Left lung (tissue), 10 donors: ENCODE results near the gene SFXN5. TPM values are rescaled to one million over a fixed set of nuclear protein-coding genes. Genes with fewer than 3 reads are reported as not detected.
"Not testable (repeated sequence)": the region's sequence is repeated elsewhere in the genome, so short reads cannot be mapped to it uniquely, and the experiment has no call there.

Experiments used
- ATAC-seq: fragments of 200-7000 bp; cut with Tn5 transposase; one replicate; pipeline ENCODE4 v1.9.1; 2020; ENCODE audit warnings: moderate library complexity
- DNase-seq, 4 donors: peaks; one replicate each; pipeline ENCODE4 v3.0.0-alpha.2; 2013 to 2020
- H3K27ac ChIP-seq, 2 donors: fragments of 200-600 bp; sonication (generic) in 1 of 2; one replicate each; pipeline versions ENCODE4 v1.5.0 to v1.8.0; 2020 to 2021
- H3K27me3 ChIP-seq, 2 donors: fragments of 200-600 bp; sonication (generic) in 1 of 2; one replicate each; pipeline versions ENCODE4 v1.5.0 to v1.8.0; 2020 to 2021
- H3K36me3 ChIP-seq, 2 donors: fragments of 200-600 bp; sonication (generic) in 1 of 2; one replicate each; pipeline versions ENCODE4 v1.5.0 to v1.8.0; 2020 to 2021
- H3K4me1 ChIP-seq, 2 donors: fragments of 200-600 bp; one replicate each; pipeline ENCODE4 v1.8.0; 2021
- H3K4me3 ChIP-seq, 2 donors: fragments of 200-600 bp; sonication (generic) in 1 of 2; one replicate each; pipeline versions ENCODE4 v1.5.0 to v1.8.0; 2020 to 2021; ENCODE audit warnings: mild to moderate bottlenecking in 1 of 2
- H3K9me3 ChIP-seq, 2 donors: fragments of 200-600 bp; sonication (generic) in 1 of 2; one replicate each; pipeline versions ENCODE4 v1.5.0 to v1.8.0; 2020 to 2021
- intact Hi-C, 2 donors: fragments of 100-400 bp; cut with DNase I; formaldehyde crosslinking; loops; one replicate each; pipeline versions ENCODE4 v1.11.2 to v1.14.2; 2022
- polyA plus RNA-seq, 6 donors: library from polyadenylated mRNA; unstranded; fragments of 120-200 nt; gene quantifications; one replicate each; pipeline ENCODE4 v1.2.1, GENCODE V29; 2013; ENCODE audit not compliant: insufficient read length in 6 of 6
- total RNA-seq, 2 donors: library from RNA; stranded (reverse); fragmentation: NEBNext Ultra II Directional; extraction: Animal tissue kit (Norgen Biotek cat#: 25700); gene quantifications; one replicate each; pipeline ENCODE4 v1.2.1, GENCODE V29; 2021
- TF ChIP-seq, protein P1 (sequence below), 2 donors: fragments of 200-600 bp; sonication (generic) in 1 of 2; IDR thresholded peaks; one replicate each; pipeline versions ENCODE4 v1.5.0 to v1.8.0; 2021; ENCODE audit warnings: antibody characterized with exemption in 2 of 2
- donor health status: DM: no; HTN: yes; CAD: no.
- donor health status: DM: no; HTN: no; CAD: no.

The SFXN5 gene
- total and polyA plus RNA-seq, 8 donors = 14.5 to 21.1 (median 15.8) TPM

DNA sequence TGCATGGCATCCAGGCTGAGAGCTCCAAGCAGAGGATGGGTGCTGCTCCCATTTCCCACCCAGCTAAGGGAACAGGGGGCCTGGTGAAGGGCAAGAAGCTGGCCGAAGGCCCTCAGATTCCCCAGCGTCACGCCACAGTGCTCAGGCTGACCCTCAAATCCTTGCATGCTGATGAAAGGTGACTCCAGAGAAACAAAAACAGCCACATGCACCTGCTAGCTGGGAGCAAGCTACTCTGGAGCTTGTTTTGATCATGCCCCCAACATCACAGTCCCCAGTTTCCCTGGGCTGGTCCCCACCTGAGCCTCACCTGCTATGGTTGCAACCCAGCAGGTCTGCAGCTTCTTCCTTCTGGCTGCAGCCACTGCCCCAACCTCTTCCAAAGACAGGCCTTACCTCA, 28.0 kb upstream of the SFXN5 start:
- Histone ChIP-seq H3K4me1 (no peaks in the 10 kb centered on the region), H3K27me3 (no peaks in the 10 kb centered on the region), H3K9me3 (no peaks in the 10 kb centered on the region), H3K4me3 (no peak overlapping the region), H3K27ac (no peak overlapping the region), H3K36me3 (no peaks in the 10 kb centered on the region)
- intact Hi-C loops = no loop called here
- no peak for ATAC-seq
- TF ChIP-seq, protein P1, sequence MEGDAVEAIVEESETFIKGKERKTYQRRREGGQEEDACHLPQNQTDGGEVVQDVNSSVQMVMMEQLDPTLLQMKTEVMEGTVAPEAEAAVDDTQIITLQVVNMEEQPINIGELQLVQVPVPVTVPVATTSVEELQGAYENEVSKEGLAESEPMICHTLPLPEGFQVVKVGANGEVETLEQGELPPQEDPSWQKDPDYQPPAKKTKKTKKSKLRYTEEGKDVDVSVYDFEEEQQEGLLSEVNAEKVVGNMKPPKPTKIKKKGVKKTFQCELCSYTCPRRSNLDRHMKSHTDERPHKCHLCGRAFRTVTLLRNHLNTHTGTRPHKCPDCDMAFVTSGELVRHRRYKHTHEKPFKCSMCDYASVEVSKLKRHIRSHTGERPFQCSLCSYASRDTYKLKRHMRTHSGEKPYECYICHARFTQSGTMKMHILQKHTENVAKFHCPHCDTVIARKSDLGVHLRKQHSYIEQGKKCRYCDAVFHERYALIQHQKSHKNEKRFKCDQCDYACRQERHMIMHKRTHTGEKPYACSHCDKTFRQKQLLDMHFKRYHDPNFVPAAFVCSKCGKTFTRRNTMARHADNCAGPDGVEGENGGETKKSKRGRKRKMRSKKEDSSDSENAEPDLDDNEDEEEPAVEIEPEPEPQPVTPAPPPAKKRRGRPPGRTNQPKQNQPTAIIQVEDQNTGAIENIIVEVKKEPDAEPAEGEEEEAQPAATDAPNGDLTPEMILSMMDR (IDR thresholded peaks at IDR 0.05) = no peak
- DNase-seq = no peak

DNA sequence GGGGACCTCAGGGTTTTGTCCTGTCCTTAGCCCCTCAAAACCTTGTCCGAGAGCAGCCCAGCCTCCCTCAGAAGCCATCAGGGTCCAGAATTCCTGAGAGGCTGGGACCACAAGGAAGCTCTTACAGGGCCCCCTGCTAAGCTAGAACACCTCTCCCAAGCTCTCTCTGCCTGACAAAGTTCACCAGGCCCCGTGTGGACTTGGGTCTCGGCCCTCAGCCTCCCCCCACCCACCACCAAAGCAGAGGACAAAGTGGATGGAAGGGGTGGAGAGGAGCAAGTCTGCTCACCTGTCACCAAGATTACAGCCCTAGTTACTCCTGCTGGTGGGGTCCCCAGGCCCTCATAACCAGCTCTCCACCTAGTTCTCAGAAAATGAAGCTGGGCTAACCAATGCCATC, 24.4 kb upstream of the SFXN5 start:
- no peak for DNase-seq
- Histone ChIP-seq H3K9me3 (no peaks in the 10 kb centered on the region), H3K27ac (no peak overlapping the region), H3K36me3 (no peaks in the 10 kb centered on the region), H3K4me3 (no peak overlapping the region), H3K4me1 (peaks cover 0 to 11% of the 10 kb centered on the region in 2 donors), H3K27me3 (no peaks in the 10 kb centered on the region)
- ATAC-seq = no peak
- TF ChIP-seq, protein P1 (IDR thresholded peaks at IDR 0.05) = no peak
- intact Hi-C loops = no loop called here

DNA sequence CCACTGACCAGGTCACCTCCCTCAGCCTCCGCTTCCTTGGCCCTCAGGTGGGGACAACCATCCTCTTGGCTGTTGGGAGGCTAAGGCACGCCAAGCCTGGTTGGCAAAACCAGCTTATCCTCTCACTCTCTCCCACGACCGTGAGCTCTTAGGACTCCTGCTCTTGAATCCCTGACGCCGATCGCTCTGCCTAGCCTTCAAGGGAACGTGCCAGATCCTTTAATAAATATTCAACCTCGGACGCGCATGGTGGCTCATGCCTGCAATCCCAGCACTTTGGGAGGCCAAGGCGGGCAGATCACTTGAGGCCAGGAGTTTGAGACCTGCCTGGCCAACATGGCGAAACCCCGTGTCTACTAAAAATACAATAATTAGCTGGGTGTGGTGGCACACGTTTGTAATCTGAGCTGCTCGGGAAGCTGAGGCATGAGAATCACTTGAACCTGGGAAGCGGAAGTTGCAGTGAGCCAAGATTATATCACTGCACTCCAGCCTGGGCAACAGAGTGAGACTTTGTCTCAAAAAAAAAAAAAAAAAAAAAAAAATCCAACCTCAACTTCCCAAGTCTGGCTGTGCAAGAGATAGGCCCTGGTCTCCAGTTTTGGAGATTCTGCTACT, 22.2 kb upstream of the SFXN5 start:
- H3K4me3 ChIP-seq, H3K36me3 ChIP-seq, H3K27me3 ChIP-seq, DNase-seq, H3K9me3 ChIP-seq, H3K27ac ChIP-seq, ATAC-seq, intact Hi-C loops: not testable (repeated sequence)
- peaks cover 0 to 11% of the 10 kb centered on the region in 2 donors for H3K4me1 ChIP-seq

DNA sequence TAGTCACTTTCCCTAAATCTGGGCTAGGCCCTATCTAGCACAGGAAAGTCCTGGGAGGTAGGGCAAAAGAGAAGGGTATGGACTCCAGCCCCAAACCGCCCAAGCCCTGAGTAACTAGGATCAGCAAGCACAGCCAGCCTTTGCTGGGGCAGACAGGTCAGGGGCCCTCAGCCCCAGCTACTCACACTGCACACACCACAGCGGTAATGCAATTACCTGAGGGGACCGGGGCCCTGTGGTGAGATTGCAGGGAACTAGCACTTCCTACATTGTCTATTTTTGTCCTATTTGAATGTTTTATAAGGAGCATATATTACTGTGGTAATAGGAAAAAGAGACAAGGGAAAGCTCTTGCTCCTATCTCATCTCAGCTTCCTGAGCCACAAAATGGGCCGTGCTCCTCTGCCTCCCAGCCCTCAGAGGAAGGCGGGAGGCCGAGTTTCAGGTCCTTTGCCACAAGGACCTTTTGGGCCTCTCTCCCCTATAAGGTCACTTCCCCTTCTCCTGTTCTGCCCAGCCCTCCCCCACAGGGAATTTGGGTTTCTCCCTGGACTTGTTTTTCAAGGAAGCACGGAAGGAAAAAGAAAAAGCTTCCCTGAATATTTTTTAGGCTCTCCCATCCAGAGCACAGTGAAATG, 20.8 kb upstream of the SFXN5 start:
- H3K4me1 ChIP-seq = peaks cover 0 to 11% of the 10 kb centered on the region in 2 donors
- H3K9me3 ChIP-seq = no peaks in the 10 kb centered on the region
- H3K4me3 ChIP-seq = no peak overlapping the region
- H3K27me3 ChIP-seq = no peaks in the 10 kb centered on the region
- H3K27ac ChIP-seq = no peak overlapping the region
- TF ChIP-seq, protein P1 (IDR thresholded peaks at IDR 0.05) = no peak
- ATAC-seq (no peak), DNase-seq (no peak)
- intact Hi-C loops = no loop called here
- H3K36me3 ChIP-seq = peaks cover 0 to 17% of the 10 kb centered on the region in 2 donors

DNA sequence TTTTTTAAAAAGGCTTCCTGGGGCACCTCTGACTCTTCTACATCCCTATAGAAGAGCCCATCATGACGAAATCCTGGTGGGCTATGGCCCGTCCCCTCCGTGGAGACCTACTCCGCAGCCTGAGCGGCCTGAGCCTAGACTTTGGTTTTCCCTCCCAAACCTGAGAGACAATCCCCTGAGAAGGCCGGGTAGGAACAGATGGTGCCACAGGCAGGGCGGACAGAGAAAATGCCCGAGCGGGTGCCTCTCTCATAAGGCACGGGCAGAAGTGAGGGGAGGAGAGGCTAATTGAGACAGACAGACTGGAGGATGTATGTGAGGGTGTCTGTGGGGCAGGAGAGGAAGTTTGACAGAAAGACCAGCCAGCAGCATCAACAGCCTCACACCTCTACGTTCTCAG, 20.2 kb upstream of the SFXN5 start:
- Histone ChIP-seq H3K27ac (no peak overlapping the region), H3K36me3 (peaks cover 0 to 23% of the 10 kb centered on the region in 2 donors), H3K4me3 (no peak overlapping the region), H3K9me3 (no peaks in the 10 kb centered on the region), H3K27me3 (no peaks in the 10 kb centered on the region), H3K4me1 (peaks cover 0 to 11% of the 10 kb centered on the region in 2 donors)
- DNase-seq (no peak), ATAC-seq (no peak)
- TF ChIP-seq, protein P1 (IDR thresholded peaks at IDR 0.05) = no peak
- intact Hi-C loops = no loop called here
